M059J (cell line): ENCODE results near the gene EDNRA. TPM values are rescaled to one million over a fixed set of nuclear protein-coding genes. Genes with fewer than 3 reads are reported as not detected.

Experiments used
- DNase-seq: peaks from one replicate; pipeline ENCODE4 v3.0.0-alpha.2; 2012; ENCODE audit warnings: low read depth
- total RNA-seq: library from RNA; depleted of rRNA; stranded (reverse); fragments of >200 nt; shearing (Covaris generic); gene quantifications from 2 replicates; pipeline ENCODE4 v1.2.3, GENCODE V29; 2014

EDNRA gene
- total RNA-seq, 1 experiment from 2014 or later: 6.5 TPM

DNA sequence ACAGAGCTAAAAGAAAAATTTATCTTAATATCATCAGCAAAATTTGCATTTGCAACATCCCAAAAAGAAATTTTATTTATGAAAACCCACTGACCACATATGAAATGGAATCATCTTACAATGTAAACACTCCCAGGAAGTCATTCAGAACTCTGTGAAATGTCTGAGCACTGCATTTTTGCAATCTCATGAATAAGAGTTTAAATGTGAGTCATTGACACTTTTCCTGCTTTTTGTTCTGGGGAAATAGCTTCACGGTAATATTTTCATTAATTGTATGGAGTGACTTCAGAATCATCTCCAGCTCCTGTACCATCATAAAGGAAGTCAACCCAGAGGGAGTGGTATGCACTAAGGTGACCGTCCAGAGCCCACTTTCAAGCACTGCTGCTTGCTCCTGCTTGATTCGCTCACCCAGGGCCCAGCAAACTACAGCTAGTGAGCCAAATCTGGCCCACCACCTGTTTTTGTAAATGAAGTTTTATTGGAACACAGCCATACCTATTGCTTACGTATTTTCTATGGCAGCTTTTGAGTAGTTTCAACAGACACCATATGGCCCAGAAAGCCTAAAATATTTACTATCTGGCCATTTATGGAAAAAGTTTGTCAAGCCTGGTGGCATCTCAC, 17.2 kb downstream of the EDNRA start:
- DNase-seq: peak; percentile 64

DNA sequence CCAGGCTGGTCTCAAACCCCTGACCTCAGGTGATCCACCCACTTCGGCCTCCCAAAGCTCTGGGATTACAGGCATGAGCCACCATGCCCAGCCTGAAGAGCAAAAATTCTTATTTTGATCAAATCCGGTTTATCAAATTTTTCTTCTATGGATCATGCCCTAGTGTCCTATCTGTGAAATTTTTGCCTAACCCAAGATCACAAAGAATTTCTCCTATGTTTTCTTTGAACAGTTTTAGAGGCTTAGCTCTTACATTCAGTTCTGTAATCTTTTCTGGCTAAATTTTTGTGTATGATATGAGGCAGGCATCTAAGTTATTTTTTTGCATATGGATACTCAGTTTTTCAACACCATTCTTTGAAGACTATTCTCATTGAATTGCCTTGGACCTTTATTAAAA, 27.4 kb downstream of the EDNRA start:
- DNase-seq: no peak

DNA sequence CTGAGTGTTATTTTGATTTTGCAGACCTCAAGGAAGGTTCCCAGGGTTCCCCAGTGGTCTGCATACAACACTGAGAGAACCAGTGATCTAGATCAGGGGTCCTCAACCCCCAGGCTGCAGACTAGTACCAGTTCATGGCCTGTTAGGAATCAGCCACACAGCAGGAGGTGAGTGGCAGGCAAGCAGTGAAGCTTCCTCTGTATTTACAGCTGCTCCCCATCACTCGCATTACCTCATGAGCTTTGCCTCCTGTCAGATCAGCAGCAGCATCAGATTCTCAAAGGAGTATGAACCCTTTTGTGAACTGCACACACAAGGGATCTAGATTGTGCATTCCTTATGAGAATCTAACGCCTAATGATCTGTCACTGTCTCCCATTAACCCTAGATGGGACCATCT, 28.5 kb downstream of the EDNRA start:
- DNase-seq: no peak

GRCh38 chr4:147510962-147511668, 30.2 kb downstream of the EDNRA start:
- DNase-seq: no peak

DNA sequence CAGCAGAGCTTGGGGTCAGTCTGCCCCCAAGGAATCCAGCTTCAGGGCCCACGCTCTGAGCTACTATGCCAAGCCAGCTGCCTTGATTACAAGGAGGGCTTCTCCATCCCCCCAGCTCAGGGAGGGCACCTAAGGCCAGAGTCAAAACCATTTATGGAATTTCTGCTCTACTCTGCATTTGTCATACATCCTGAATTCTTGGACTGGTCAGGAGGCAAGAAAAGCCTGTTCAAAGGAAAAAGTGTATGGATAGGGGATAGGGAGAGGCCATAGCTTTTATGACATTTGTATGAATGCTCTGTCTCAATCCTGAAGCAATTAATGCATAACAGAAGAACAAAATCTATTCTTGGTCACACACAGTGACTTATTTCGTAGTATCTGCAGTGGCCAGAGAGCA, 32.2 kb downstream of the EDNRA start:
- DNase-seq: no peak

DNA sequence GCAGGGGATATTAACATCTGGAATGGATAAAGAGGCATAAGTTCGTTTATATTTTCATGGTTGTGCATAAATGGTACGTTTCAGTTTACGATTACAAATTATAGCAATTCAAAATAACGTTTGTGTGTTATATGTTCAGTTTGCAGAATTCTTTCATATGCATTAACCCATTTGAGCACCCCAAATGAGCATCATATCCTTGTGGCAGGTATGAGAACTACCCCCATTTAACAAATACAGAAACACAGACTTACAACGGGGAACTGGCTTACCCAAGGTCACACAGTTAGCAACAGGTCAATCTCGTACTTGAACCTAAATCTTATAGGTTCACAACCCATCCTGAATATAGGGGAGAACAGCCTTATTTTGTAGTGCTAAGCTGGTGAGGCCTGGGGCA, 33.1 kb downstream of the EDNRA start:
- no peak for DNase-seq

- no peak for DNase-seq
These were observed 34.5 kb downstream of the EDNRA start for GRCh38 chr4:147515220-147515936.

GRCh38 chr4:147516133-147516532, 35.2 kb downstream of the EDNRA start:
- DNase-seq: no peak

DNA sequence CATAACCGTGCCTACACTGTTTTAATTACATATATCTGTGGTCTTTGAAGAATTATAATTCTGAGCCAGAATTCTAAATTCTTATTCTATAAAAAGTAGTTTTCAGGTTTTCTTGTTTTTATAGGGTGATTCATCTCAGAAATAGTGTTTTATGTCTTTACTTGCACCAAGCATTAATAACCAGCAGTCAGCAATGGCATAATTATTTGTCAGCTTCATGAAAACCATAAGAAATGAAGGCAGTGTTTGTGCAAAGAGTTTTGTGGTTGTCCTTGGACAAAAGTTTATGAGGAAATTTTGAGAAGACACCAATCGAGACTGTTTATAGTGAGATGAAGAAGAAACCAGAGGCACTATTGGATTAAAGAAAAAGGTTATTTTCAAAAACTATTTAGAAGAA, 37.2 kb downstream of the EDNRA start:
- peak; percentile 65 for DNase-seq

- DNase-seq: peak; percentile 69
These were observed 38.2 kb downstream of the EDNRA start for GRCh38 chr4:147518846-147519767.

DNA sequence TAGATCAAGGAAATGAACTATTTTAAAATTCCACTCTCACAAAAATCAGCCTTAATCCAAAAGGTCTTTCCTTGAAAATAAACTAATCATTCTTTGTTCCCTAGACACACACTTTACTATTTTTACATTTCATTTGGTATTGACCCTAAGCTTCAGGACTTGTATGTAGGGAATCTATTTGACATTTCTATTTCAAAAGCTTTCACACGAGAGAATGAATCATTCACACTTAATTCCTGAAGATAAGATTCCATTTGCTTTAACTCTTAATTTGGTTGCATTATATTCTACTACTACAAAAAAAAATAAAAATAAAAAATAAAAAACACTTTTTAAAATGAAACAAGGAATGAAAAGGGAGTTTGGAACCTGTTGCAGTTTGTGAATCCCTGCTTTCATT, 43.7 kb downstream of the EDNRA start:
- DNase-seq: no peak

DNA sequence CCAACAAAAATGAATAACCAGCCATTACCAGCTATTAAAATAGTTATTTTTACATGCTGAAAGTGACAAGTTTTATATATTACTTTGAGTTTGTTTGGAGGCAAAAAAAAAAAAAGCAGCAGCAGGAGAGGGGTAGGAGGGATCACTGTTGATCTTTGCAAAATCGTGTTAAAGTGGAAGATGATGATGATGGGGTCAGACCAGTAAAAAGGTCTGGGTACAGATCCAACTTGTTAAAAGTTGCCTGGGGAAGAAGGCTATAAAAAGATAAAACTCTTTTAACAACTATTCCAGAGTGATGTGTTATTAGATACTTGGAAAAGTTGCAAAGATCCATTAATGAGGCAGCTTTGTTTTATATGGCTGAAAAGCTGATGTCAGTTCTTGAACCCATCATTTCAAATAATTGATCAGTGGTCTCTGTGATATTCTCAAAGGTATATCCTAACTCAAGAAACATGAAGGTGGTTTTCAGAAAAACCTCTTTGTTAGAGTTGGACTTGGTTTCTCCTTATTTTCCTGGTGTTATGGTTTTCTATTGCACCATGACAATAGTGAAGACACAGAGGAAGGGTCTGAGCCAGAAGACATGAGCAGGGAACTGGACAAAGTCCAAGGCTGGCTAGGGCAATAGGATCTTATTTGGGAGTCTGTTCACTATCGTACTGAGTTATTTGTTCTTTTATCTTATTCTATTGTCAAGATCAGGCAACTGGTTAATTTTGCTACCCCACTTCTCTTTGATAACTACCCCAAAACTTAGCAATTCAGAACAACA, 44.8 kb downstream of the EDNRA start:
- no peak for DNase-seq

DNA sequence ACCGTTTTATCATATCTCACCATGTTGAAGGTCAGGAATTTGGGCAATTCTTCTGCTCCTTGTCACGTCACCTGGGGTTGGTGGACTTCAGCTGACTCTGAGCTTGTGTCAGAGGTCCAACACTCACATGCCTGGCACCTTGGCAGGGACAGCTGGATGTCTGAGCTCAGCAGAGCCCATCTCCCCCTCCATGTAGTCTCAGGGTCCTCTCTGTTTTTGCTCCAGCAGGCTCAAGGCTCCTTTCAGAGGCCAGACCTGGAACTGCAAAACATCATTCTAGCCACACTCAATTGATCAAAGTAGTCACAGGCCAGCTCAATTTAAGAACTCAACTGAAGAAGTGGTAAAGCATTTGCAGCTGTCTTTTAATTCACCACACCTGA, 45.4 kb downstream of the EDNRA start:
- no peak for DNase-seq

GRCh38 chr4:147528054-147528453, 47.2 kb downstream of the EDNRA start:
- DNase-seq: no peak

DNA sequence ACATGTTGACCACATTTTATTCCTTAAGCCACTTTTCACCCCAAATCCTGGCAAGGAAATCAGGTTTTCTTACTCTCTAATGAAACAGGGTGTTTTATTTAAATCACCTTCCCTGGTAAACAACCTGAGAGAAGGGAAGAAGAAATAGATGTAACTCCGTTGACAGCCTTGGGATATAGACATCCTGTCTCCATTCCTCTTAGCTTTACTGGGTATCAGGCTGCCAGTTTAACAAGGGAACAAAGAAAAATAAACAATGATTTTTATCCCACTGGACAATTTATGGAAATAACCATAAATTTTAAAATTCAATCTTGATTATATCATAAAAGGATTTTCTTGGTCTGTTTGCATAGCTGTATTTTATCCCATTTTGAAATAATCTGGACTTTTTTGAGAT, 49.2 kb downstream of the EDNRA start:
- DNase-seq: no peak

DNA sequence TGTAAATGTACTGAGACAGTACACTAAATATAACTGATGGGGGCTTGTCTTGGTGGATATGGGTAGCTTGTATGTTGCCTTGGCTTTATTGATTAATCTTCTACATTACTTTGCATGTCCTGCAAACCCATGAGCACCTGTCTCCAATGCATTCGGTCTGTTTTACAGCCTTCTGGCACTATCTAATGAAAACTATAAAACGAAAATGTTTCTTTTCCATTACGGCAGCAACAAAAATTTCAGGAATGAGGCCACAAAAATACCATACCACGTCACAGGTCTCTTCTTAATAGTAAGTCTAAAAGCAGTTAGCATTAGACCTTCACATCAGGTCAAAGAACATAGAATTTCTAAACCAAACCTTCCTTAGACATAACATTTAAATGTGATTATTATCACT, 49.8 kb downstream of the EDNRA start:
- DNase-seq: peak; percentile 62

- DNase-seq: no peak
These were observed 52.0 kb downstream of the EDNRA start for GRCh38 chr4:147532896-147533295.

GRCh38 chr4:147533331-147533730, 52.4 kb downstream of the EDNRA start:
- no peak for DNase-seq

DNA sequence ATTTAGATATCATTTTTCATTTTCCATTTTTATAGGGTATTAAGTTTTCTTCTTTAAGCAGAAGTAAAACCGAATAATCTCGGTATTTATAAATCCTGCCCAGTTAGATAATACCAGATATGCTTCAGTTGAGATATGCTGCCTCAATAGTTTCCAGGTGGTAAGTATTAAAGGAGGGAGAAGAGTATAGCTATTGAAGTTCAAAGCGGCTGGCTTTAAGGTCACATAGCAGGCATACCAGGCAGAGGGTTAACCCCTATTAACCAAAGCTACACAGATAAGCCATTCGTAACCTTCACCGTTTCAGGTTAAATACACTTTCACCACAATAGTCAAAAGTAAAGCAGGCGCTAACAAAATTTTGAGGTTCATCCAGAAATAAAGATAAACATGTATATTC, 54.2 kb downstream of the EDNRA start:
- DNase-seq: no peak

DNA sequence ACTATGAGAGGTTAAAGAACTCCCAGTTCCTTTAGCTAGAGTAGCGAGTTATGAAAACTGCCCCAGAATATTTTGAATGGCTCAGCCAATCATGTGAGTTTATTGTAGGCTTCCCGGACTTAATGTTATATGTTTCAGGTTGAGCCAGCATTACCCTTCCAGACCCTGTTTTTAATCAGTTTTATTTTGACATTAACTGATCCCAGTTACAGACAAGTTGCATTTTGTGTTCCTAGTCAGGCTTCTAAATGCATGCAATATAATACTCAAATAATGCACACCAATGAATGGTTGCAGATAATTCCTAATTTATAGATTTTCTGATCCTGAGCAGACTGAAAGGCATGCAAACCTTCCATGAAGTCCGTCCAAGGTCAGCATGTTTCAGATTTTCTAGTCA, 57.8 kb downstream of the EDNRA start:
- DNase-seq: no peak

DNA sequence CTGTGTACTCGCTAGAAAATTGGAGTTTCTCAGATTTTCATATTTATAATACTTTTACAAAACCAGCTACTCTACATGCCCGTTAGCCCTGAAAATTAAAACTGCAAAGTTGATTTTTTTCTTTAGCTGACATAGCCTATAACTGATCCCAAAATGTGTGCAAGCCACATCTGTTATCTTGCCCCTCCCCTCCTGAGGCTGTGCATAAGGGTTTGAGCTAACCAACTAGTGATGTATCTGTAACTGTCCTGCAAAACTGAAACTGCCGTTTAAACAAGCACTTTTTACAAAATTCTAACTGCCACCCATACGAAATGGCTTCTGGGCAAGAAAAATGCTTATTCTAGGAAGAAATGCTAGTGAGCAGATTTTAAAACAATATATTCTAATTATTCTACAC, 59.1 kb downstream of the EDNRA start:
- no peak for DNase-seq
